ENCODE results near the gene EXOC7.

GRCh38 chr17:76049836-76050537 lies 53.6 kb downstream of the EXOC7 start:
- TF ChIP-seq CEBPB (IDR thresholded peaks at IDR 0.05; ENCODE audit: low read depth, low read length), result no peak
- no peak for TF ChIP-seq TBP (IDR thresholded peaks at IDR 0.05; ENCODE audit: low read depth, low read length)
- no peak for TF ChIP-seq E2F6 (IDR thresholded peaks at IDR 0.05)
- no peak for TF ChIP-seq GTF2F1 (IDR thresholded peaks at IDR 0.05; ENCODE audit: borderline replicate concordance, low read depth, low read length)
- no peak for TF ChIP-seq EZH2 (IDR thresholded peaks at IDR 0.05; ENCODE audit: low read depth, low read length, severe bottlenecking)
- no peak for TF ChIP-seq CTCF (IDR thresholded peaks at IDR 0.05; ENCODE audit: control extremely low read depth in 1 of 3, insufficient read depth in 1 of 3, low read depth in 1 of 3, low read length in 3 of 3)
- TF ChIP-seq POLR2A (IDR thresholded peaks at IDR 0.05; ENCODE audit: control extremely low read depth in 1 of 2, low read depth in 2 of 2, low read length in 2 of 2), result no peak
- TF ChIP-seq MAX (IDR thresholded peaks at IDR 0.05), result no peak
- TF ChIP-seq SUZ12 (IDR thresholded peaks at IDR 0.05; ENCODE audit: low read length), result no peak
- no peak for TF ChIP-seq ZNF274 (IDR thresholded peaks at IDR 0.05; ENCODE audit: borderline replicate concordance, extremely low read depth, low read length)

Measured in H1 (cell line).